Stimulated activated CD4-positive, alpha-beta T cell treated with anti-CD3 and anti-CD28 coated beads, TNF-alpha, amount 100 ng/mL, for 48 hours (primary cell): ENCODE data around the gene DCUN1D3.

Experiments used
- DNase-seq, 3 donors: peaks; one replicate each; pipeline ENCODE4 v3.0.0-alpha.2; 2020; ENCODE audit warnings: low read depth in 3 of 3

The DCUN1D3 gene

DNA sequence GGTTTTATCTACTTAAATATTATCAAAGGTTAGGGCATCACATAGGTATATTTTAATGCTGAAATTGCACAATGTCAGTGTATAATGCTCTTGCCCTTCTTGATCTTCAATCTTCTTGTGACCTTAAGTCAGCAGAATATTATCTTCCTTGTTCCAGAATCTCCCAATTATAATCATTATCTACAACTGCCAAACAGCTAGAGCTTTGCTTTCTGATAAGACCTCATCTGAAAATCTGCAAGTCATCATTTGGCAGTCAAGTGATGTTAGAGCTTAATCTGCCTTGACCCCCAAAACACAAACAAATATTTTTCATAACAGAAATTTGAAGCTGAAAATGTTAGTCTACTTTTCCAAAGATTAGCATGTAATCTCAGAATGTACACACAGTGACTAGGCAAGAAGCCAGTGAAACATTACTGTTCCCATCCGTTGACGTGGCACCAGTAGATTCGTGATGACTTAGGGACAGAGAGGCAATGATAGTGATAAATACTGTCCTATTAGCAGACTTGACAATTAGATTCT, 74.1 kb downstream of the DCUN1D3 start:
- no peak for DNase-seq

DNA sequence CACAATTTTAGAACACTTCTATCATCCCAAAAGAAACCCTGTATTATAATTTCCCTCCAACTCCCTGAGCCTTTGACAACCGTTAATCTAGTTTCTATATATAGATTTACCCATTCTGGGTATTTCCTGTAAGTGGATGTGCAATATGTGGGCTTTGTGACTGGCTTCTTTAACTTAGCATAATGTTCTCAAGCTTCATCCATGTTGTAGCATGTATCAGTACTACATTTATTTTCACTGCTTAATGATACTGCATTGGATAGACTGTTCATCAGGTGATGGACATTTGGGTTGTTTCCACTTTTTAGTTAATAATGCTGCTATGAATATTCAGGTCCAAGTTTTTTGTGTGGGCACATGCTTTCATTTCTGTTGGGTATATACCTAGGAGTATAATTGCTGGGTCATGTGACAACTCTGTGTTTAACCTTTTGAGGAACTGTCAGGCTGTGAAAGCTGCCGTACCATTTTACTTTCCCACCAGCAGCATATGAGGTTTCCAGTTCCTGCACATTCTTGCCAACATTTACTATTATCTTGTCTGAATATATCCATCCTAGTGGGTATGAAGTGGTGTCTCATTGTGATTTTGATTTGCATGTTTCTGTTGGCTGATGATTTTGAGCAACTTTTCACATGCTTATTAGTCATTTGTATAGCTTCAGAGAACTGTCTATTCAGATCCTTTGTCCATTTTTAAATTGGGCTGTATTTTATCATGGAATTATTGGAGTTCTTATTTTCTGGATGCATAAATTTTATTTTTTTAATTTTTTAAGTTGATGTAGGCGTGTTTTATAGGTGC, 77.4 kb downstream of the DCUN1D3 start:
- DNase-seq, result no peak

DNA sequence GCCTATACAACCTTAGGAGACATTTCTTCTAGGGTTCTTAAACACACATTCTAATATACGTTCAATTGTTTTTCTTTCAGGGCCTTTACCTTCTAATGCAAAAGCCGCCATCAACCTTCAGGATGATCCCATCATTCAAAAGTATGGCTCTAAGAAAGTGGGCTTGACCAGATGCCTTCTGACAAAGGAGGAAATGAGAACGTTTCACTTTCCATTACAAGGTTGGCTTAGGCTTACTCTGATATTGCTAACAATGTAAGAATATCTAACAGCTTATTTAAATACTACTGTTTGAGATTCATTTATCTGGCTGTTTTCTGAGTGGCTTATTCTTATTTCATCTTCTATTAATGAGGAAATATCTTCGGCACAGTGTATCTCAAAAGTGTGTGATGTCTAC, 78.5 kb downstream of the DCUN1D3 start:
- DNase-seq, result no peak

DNA sequence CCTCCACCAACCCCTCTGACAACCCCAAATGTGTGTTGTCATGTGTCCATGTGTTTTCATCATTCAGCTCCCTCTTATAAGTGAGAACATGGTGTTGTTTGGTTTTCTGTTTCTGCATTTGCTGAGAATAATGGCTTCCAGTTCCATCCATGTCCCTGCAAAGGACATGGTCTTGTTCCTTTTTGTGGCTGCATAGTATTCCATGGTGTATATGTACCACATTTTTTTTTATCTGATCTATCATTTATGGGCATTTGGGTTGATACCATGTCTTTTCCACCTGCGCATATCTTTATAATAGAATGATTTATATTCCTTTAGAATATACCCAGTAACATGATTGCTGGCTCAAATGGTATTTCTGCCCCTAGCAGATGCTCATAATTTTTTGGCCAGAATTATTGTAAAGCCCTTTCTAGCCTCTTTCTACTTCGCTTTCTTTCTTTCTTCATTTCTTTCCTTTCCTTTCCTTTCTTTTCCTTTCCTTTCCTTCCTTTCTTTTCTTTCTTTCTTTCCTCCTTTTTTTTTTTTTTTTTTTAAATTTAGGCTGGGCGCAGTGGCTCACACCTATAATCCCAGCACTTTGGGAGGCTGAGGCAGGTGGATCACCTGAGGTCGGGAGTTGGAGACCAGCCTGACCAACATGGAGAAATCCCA, 81.1 kb downstream of the DCUN1D3 start:
- no peak for DNase-seq

DNA sequence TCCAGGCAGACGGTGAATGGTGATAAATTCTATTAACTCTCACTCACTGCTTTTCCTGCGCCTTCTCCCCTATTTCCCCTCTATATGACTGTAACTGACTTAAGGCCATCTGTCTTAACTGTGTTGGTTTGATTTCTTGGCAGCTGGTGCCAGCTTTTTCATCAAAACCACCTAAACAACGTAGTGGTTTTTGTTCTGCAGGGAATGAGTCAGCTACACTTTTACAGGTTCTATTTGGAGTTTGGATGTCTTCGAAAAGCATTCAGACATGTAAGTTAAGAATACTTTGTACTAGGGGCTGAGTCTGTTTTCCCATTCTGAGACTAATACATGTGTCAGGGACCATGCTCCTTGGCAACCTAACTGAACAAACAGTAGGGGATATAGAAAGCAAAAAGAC, 85.4 kb downstream of the DCUN1D3 start:
- DNase-seq, result no peak

DNA sequence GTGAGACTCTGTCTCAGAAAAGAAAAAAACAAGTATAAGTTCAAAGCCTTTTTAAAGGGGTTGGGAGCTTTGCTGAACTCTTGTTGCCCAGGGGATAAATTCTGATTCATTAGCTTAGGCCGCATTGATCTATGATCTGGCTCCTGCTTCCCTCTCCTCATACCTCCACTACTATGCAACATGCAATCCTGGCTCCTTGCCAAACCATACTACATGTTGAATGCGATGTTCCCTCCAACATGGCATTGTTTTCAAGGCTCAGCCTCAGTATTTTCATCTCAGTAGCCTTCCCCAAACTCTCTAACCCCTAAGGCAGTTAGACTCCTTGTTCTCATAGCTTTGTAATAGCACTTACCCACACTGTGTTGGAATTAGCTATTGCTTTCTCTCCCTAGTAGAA, 87.6 kb downstream of the DCUN1D3 start:
- DNase-seq, result no peak

DNA sequence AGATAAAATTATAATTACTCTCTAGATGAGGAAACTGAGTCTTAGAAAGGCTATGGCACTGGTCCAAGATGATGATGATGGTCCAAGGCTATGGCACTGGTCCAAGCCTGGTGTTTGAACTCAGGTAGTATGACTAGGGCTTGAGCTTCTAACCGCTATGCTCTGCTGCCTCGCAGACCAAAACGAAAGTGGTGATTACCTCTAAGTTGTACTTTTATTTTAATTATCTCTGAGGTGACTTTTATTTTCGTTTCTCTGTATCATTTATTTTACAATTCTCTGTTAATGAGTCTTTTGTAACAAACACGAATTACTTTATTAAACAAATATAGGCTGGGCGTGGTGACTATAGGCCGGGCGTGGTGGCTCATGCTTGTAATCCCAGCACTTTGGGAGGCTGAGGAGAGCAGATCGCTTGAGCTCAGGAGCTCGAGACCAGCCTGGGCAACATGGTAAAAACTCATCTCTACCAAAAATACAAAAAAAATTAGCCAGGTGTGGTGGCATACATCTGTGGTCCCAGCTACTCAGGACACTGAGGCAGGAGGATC, 88.2 kb downstream of the DCUN1D3 start:
- DNase-seq, result no peak

DNA sequence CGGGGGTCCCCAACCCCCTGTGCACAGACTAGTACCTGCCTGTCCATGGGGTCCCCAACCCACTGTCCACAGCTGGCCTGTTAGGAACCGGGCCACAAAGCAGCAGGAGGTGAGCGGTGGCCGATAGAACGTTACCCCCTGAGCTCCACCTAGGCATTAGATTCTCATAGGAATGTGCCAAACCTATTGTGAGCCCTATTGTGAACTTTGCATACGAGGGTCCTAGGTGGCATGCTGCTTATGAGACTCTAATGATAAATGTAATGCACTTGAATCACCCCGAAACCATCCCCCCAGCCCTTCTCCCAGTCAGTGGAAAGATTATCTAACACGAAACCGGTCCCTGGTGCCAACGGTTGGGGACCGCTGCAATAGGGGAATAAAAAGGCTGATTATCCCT, 92.3 kb downstream of the DCUN1D3 start:
- DNase-seq, result no peak

DNA sequence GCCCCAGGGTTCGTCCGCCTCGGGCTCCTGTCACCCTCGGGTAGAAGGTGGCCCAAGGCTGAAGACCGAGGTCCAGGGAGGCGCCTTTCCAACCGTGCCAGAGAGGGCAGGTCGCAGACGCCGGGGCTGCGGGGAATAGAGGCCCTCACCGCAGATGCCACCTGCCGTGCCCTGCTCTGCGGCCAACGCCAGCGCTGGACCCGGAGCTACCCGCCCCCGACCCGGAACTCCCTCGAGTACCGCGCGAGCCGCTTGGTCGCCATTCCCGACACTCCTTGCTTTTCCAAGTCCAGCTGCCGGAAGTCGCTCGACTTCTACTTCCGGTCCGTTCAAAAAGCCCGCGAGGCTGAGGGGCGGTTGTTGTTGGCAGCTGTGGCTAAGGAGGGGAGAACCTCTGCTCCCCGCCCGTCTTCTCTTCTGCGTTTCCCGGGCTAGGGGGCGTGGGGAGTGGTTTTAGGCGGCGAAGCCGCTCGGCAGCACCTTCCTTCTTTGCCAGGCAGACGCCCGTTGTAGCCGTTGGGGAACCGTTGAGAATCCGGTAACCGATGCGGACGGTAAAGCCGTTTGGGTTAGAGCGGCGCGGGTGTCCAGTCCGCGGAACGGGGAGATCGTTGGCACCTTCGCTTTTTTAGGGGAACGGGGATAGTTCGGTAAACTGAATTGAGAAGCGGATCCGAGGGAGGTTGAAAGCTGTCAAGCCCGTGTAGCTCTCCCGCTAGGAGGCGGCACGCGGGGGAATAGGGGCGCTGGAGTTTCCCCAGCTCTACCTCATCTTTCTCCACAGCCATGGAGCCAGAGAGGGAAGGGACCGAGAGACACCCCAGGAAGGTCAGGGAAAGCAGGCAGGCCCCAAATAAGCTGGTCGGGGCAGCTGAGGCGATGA, 93.7 kb downstream of the DCUN1D3 start, which contains the start of the genes ERI2 and REXO5:
ERI2 (minus strand) TSS at position 305 of the 883 bp plus-strand sequence; CDS start at position 263, 42 bp downstream.
REXO5 (plus strand) TSS at position 360 of the 883 bp plus-strand sequence; CDS start at position 787, 427 bp downstream.
- DNase-seq, result peak; percentile 61 to 66 (median 61)

DNA sequence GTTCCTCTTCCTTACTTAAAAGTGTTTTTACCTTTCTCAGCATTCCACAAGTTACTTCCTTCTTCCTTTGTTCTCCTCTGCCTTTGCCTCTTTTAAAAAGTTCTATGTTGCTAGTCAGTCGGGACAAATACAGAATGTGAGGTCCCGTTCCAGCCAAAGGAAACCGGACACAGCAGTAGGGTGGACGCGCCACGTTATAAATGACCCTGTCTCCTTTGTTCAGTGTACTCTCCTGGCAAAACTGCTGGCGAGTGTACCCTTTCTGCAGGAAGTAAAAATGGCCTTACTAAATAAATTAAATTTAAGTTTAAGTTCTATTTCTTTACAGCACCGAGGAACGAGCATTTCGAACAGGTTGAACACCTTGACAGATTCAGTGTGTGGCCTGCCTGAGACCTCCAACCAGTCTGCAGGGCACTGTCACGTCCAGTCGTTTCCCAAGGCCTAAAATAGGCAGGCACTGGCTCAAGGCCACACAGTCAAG, 94.4 kb downstream of the DCUN1D3 start:
- peak in 1 of 3 donors; percentile 21 for DNase-seq
